Measurements from ENCODE around the gene GMIP.

GRCh38 chr19:19637186-19637522 is 6.3 kb downstream of the GMIP start:
- no peak for TF ChIP-seq CTCF (IDR thresholded peaks at IDR 0.05; ENCODE audit: insufficient read depth, low read depth, low read length)
- TF ChIP-seq EZH2 (IDR thresholded peaks at IDR 0.05; ENCODE audit: insufficient read depth, low read length): no peak

Measured in astrocyte (in vitro differentiated cells and primary cell).